ENCODE results near the gene PLEKHA3.

The PLEKHA3 gene

DNA sequence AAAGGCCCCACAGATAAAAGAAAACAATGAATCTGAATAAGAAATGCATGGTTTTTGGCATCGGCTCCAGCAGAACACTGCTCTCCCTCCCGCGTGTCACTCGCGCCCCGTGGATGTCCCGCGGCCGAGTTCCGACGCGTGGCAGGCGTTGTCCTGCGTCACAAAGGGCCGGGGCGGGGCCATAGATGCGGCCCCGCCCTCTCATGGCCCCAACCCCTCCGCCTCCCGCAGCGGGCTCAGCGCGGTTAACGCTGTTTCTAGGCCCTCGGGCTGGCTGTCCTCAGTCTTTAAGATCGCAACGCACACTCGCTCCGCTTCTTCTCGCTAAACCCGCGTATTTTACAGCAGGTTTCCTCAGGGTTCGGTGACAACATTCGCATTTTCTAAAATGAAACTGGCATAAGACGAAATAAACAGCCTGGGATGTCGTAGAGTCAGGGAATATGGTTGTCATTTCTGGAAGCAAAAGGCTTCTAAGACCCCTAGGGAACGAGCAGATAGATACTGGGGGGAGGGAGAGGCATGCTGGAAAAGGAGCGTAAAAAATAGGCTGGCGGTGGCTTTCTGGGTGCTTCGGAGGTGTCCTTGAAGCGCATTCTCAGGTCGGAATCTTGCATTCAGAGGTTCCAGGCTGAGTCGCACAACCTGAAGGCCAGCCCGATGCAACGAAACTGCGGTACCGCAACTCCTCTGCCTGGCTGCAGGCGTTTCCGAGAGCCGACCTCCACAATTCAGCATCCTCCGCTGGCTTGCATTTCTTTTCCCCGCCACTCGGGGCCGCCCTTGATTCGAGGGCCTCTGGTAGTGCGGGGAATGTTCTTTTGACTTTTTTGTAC, 1.6 kb upstream of the PLEKHA3 start, which contains the start of gene FKBP7:
TSS of gene FKBP7 (minus strand) at position 162 of the 836 bp plus-strand sequence. CDS start at position 61, 101 bp downstream.
- DNase-seq (ENCODE audit: low read depth), result peak; percentile 57

DNA sequence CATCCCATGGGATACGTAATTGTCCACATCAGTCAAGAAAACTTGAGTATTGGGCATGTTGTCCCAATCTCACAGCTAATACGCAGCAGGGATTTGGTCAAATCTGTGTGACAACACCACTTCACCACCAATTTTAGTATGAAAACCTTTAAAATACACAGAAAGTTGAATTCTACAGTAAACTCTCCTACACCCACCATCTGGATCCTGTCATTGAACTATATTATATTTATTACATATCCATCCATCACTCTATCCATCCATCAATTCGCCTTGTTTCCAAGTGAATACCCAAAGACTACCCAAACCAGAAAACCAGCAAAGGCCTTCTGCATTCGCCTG, 1.0 kb upstream of the PLEKHA3 start:
- DNase-seq (ENCODE audit: low read depth), result no peak

DNA sequence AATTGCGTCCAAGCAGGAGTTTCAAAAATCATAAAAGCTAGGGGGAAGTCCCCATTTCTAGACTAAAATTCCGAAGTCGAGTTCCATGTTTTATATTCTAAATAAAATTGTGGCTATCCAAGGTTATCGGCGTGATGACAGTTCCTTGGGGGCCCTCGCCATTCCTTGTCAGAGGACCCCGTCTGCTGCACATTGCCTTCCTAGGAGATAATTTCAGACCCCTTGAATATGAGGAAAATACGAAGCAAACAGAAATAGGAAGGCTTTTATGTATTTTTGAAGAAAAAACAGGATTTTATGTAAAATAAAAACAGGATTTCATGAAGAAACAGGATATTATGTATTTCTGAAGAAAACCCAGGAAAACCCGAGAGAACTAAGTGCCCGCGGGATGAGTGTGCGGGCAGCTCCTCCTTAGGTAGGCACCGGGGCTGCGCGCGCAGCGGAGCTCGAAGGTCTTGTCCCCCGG, 465 bp upstream of the PLEKHA3 start:
- no peak for DNase-seq (ENCODE audit: low read depth)

GRCh38 chr2:178482437-178482836, 2.2 kb downstream of the PLEKHA3 start:
- no peak for DNase-seq (ENCODE audit: low read depth)

- peak; percentile 24 for DNase-seq (ENCODE audit: low read depth)
Observed at GRCh38 chr2:178484245-178485041, 4.2 kb downstream of the PLEKHA3 start.

GRCh38 chr2:178485356-178485755, 5.1 kb downstream of the PLEKHA3 start:
- DNase-seq (ENCODE audit: low read depth), result no peak

- no peak for DNase-seq (ENCODE audit: low read depth)
Observed at GRCh38 chr2:178491612-178492011, 11.4 kb downstream of the PLEKHA3 start.

DNA sequence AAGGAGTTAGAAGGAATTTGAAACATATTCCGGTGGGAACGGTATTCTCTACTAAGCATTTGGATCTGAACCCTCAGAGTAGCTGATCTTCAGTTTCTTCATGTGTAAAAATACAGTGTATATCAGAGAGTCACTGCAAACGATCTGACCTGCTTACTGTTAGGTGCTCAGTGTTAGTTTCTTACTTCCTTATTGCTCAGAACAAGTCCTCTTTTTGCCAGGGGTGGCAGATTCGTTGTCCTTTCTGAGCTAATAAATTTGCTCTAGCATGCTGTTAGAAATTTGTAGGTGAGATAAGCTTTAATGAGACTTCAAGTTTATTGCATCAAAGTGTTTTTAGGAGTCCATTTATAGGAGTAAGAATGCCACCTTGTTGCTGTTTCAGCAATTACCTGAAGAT, 15.8 kb downstream of the PLEKHA3 start:
- DNase-seq (ENCODE audit: low read depth), result no peak

DNA sequence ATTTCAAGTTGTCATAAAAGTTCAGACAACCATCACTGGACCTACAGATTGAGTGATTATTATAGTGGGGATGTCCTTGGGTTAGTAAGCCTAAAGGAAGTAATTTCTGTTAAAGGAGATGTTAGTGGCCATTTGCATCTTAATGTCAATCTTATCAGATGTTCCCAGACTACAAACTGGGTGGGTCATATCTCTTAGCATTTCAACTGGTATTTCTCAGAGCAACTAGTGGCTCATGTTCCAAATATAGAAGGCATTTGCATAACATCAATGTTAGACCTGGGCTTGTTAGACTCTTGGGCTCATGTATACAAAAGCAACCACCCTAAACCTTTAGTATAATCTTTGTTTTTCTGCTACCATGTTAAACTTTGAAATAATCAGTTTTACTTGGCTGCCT, 17.9 kb downstream of the PLEKHA3 start:
- no peak for DNase-seq (ENCODE audit: low read depth)

DNA sequence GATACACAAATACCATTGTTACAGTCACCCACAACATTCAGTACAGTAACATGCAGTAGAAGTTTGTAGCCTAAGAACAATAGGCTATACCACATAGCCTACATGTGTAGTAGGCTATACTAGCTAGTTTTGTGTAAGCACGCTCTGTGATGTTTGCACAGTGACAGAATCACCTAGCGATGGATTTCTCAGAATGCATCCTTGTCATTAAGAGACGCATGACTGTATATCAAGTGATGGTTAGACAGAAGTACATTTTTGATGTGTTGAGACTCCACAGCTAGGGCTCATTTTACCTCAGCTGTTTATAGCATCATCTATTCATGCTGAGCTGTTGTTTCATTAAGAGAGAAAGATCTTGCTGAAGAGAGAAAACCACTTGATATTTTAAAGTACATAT, 19.4 kb downstream of the PLEKHA3 start:
- no peak for DNase-seq (ENCODE audit: low read depth)

DNA sequence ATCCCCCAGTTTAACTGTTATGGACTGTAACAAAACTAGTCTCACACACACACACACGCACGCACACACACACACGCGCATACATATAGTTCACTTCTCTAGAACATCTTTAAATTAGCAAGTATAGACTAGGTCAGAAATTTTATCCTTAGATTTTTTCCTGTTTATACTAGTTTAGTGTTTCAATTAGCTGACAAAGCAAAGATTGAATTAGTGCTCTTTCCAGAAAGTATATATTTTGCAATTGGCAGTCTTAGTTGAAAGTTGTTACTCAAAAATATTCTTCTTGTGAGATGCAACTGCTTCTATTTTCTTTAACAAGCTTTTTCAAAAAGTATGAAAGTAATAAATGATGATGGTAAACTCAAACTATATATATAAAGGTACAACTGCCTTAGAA, 22.5 kb downstream of the PLEKHA3 start:
- DNase-seq (ENCODE audit: low read depth), result no peak

DNA sequence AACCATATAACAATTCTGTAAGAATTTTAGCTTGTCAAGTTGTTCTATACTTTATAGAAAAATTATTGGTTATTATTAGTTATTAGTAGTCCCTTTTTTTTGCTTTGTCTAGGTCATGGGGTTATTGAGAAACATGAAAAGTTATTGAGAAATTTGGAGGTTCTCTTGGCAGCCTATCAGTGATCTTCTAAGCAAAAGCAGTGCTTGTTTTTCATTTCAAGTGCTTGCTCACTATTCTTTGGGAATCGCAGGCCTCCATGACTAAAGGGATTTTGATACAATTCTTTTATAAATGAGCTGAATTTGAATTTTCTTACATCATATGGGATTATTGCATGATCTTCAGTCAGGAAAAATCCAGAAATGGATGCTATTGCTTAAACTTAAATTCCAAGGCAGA, 25.8 kb downstream of the PLEKHA3 start:
- no peak for DNase-seq (ENCODE audit: low read depth)

DNA sequence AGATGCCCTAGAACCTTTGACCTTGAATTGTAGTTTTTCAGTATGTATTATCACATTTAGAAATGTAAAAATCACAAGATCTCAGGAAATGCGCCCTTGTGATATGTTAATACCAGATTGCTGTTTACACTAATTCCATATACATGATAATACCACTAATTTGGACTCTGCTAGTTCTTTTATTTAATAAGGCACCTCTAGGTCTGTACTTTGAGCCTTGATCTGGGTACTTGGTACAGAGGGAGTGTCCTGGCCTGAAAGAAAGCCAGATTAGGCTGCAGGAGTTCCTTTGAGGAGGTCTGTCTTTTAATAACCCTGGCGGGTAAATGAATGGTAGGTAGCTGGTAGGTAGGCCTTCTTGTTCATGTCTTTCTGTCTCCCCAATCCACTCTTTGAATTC, 26.3 kb downstream of the PLEKHA3 start:
- DNase-seq (ENCODE audit: low read depth), result no peak

DNA sequence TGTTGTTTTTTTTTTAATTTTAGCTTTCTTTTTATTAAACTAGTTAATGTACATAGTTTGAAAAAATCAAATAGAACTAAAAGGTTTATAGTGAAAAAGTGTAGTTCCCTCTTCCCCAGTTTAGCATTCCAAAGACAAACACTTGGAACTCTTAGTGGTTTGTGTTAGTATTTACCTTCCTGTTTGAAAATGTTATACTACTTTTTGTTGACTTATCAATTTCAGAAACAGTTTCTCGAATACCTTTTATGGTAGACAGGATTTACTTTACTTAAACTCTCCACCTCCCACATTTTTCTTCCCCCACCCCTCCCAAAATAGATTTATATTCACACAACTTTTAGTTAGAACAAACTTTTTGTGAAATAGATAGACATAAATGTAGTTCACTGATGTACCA, 26.7 kb downstream of the PLEKHA3 start:
- no peak for DNase-seq (ENCODE audit: low read depth)

- DNase-seq (ENCODE audit: low read depth), result no peak
Observed at GRCh38 chr2:178508646-178509045, 28.4 kb downstream of the PLEKHA3 start.

- DNase-seq (ENCODE audit: low read depth), result no peak
Observed at GRCh38 chr2:178510384-178510783, 30.1 kb downstream of the PLEKHA3 start.

GRCh38 chr2:178512484-178512883, 32.2 kb downstream of the PLEKHA3 start:
- DNase-seq (ENCODE audit: low read depth), result no peak

GRCh38 chr2:178513876-178514275, 33.6 kb downstream of the PLEKHA3 start:
- no peak for DNase-seq (ENCODE audit: low read depth)

GRCh38 chr2:178514664-178515063, 34.4 kb downstream of the PLEKHA3 start:
- DNase-seq (ENCODE audit: low read depth), result peak; percentile 90

DNA sequence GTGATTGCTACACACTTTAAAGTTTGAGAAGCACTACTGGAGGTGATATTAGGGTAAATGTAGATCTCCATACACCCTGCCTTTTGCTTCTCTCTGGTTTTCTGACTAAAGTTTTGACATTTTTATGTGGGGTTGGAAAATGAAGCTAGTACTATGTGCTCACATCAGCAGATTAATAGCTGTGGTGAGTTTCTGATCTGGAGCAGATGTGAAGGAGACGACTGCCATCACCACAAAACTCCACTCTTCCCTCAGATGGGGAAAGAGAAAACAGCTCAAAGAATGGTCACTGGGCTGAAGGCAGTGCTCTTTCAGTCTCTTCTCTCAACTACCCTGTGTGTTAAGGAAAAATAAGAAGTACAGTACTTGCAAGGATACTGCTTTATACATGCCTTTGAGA, 37.2 kb downstream of the PLEKHA3 start:
- DNase-seq (ENCODE audit: low read depth), result no peak

DNA sequence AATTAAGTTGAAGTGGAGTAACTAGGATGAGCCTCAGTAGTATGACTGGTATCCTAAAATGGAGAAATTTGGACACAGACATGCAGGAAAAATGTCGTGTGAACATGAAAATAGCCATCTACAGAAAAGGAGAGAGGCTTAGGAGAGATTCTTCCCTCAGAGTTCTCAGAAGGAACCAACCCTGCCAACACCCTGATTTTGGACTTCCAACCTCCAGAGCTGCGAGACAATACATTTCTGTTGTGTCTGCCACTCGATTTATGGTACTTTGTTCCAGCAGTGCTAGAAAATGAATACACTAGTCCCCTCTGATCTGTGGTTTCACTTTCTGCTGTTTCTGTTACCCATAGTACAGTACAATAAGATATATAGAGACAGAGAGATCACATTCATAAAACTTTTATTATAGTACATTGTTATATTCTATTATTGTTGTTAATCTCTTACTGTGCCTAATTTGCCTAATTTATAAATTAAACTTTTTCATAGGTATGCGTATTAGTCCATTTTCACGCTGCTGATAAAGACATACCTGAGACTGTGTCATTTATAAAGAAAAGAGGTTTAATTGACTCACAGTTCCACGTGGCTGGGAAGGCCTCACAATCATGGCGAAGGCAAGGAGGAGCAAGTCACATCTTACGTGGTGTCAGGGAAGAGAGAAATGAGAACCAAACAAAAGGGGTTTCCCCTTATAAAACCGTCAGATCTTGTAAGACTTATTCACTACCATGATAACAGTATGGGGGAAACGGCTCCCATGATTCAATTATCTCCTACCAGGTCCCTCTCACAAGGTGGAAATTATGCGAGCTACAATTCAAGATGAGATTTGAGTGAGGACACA, 41.3 kb downstream of the PLEKHA3 start:
- no peak for DNase-seq (ENCODE audit: low read depth)

DNA sequence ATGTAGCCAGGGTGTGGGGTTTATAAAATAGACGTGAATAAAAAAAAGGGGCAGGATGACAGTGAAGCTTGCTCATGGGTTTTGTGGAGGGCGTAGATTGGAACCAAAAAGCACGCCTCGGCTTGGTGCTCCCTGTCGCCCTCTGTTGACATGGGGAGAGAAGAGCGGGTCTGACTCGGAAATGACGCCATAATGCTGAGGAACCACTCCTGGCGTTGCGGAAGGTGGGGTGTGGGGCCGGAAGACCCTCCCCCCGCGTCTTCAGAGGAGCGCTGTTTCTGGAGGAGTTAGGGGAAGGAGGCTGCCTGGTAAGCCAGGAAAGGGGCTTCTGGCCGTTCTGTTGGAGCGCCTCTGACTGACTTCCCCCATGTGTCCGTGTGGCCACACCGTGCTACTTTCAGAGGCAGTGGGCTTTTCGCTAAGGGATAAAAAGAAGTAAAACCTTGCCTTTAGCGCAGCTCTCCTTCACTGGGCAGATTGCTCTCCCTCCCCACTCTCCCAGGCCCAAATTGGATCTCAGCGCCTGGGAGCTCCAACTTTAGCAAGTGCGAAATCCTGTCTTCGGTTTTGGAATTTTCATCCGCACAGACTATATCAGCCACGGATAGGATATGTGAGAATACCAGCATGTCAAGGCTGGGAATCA, 42.8 kb downstream of the PLEKHA3 start:
- no peak for DNase-seq (ENCODE audit: low read depth)
